ENCODE data around the gene ETV6. TPM values are rescaled to one million over a fixed set of nuclear protein-coding genes. Genes with fewer than 3 reads are reported as not detected.

The ETV6 gene
- total and polyA plus RNA-seq, 3 donors from 2014 or later = 7.8 to 20.9 (median 16.3) TPM

DNA sequence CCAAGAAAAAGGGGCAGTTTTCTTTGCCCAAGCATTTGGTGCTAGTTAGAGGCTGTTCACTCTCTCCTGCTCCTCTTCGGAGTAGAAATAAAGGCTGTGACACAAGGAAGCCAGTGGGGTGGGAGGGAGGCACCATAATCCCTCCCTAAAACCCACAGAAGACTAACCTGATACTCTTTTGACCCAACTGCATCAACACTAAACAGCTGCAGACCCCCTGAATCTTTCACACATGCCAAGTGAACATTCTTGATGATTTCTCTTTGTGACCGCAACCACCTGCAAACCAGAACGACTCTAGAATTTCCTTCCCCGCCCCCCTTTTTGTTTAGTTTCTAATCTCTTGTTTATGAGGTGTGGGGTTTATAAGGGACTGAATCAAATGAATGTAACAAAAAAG lies 245.4 kb downstream of the ETV6 start:
- WGBS, 2 donors = 77 to 85% methylated on average over 4 of the region's 4 CpGs
- intact Hi-C loops (cut with DNase I; ENCODE audit: low total_unique reads) = no loop called here
- no peaks in the 10 kb centered on the region for H3K27me3 ChIP-seq
- no peak overlapping the region for H3K27ac ChIP-seq
- H3K36me3 ChIP-seq (ENCODE audit: low read depth, missing control alignments) = no peaks in the 10 kb centered on the region
- TF ChIP-seq, protein P1, sequence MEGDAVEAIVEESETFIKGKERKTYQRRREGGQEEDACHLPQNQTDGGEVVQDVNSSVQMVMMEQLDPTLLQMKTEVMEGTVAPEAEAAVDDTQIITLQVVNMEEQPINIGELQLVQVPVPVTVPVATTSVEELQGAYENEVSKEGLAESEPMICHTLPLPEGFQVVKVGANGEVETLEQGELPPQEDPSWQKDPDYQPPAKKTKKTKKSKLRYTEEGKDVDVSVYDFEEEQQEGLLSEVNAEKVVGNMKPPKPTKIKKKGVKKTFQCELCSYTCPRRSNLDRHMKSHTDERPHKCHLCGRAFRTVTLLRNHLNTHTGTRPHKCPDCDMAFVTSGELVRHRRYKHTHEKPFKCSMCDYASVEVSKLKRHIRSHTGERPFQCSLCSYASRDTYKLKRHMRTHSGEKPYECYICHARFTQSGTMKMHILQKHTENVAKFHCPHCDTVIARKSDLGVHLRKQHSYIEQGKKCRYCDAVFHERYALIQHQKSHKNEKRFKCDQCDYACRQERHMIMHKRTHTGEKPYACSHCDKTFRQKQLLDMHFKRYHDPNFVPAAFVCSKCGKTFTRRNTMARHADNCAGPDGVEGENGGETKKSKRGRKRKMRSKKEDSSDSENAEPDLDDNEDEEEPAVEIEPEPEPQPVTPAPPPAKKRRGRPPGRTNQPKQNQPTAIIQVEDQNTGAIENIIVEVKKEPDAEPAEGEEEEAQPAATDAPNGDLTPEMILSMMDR (IDR thresholded peaks at IDR 0.05) = no peak
- TF ChIP-seq POLR2A (IDR thresholded peaks at IDR 0.05) = no peak
- H3K9me3 ChIP-seq = no peaks in the 10 kb centered on the region
- H3K4me1 ChIP-seq = peaks cover 3% of the 10 kb centered on the region
- no peak for DNase-seq
- no peak overlapping the region for H3K4me3 ChIP-seq

DNA sequence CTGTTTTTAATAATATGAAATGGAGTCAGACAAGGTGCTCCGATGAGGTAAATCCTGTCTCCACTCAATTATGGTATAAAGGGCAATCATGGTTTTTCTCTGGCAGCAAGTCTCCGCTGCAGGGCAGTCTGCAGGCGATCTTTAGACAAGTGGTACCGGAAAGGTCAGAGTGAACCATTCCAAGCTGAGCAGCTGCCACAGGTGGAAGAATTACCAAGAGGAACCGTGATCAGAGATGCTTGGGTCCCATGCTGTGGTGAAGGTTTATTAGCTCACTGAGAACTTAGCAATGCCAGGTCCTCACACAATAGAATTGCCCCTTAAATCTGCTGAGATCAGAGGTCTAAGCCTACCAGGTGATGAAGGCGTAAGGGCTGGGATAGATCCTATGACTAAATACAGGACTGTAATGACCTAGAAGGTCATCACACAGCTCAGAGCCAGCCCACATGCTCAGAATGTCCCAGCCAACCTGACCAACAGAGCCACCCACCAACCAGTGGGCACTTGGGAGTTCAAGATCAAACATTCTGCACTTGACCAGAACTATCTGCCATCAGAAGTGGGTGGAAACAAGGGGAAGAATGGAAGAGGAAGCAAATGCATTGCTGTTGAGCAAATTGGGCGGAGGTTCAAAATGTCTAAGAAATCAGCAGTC lies 246.1 kb downstream of the ETV6 start:
- Histone ChIP-seq H3K27me3 (no peaks in the 10 kb centered on the region), H3K27ac (no peak overlapping the region), H3K4me1 (peaks cover 3% of the 10 kb centered on the region), H3K4me3 (no peak overlapping the region), H3K36me3 (ENCODE audit: low read depth, missing control alignments) (no peaks in the 10 kb centered on the region), H3K9me3 (no peaks in the 10 kb centered on the region)
- WGBS, 2 donors = 89 to 96% methylated on average over 7 of the region's 7 CpGs
- intact Hi-C loops (cut with DNase I; ENCODE audit: low total_unique reads) = no loop called here
- TF ChIP-seq, protein P1 (IDR thresholded peaks at IDR 0.05) = no peak
- TF ChIP-seq POLR2A (IDR thresholded peaks at IDR 0.05) = no peak
- DNase-seq = no peak

DNA sequence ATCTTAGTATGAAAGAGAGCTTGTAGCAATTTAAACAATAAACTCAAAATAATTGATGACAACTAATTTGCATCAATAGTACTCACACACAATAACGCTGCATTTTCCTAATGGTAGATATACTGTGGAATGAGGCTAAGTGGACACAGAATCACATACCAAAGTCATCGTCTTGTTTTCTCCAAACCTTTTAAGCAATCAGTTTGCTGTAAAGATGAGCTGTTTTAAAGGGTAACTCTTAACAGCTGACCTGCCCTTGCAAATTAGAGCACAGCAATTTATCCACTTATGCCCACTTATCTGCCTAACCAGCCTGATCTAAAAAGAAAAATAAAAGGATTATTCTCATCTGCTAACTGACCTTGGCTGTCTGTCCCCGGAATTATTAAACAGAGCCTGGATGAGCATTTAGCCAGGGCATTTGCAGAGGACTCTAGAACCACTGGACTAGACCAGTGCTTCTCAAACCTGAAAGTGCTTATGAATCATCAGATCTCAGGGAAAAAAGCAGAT lies 247.0 kb downstream of the ETV6 start:
- no peak for DNase-seq
- no peaks in the 10 kb centered on the region for H3K36me3 ChIP-seq (ENCODE audit: low read depth, missing control alignments)
- 45 to 51% methylated on average over 3 of the region's 3 CpGs for WGBS, 2 donors
- intact Hi-C loops (cut with DNase I; ENCODE audit: low total_unique reads) = no loop called here
- no peak overlapping the region for H3K27ac ChIP-seq
- TF ChIP-seq, protein P1 (IDR thresholded peaks at IDR 0.05) = no peak
- no peak for TF ChIP-seq POLR2A (IDR thresholded peaks at IDR 0.05)
- H3K27me3 ChIP-seq = no peaks in the 10 kb centered on the region
- H3K9me3 ChIP-seq = no peaks in the 10 kb centered on the region
- H3K4me3 ChIP-seq = no peak overlapping the region
- H3K4me1 ChIP-seq = no peaks in the 10 kb centered on the region

DNA sequence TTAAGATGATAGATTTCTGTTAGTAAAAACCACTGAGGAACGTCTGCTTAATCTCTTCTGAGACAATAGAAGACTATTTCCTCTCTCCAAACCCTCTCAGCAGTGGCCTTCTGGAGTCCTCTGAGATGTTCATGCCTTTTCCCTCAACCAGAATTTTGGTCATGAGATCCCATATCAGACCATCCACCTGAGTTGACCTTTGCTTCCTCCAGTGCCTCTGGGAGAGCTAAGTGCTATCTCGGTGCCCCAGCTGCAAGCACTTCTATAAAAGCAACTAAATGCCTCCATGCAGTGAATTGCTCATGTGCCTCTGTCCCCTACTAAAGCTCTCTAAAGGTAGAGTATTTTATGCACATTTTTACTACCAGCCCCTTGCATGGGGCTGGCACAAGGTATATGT lies 248.4 kb downstream of the ETV6 start:
- Histone ChIP-seq H3K4me1 (no peaks in the 10 kb centered on the region), H3K27ac (no peak overlapping the region), H3K27me3 (no peaks in the 10 kb centered on the region), H3K4me3 (no peak overlapping the region), H3K36me3 (ENCODE audit: low read depth, missing control alignments) (no peaks in the 10 kb centered on the region), H3K9me3 (no peaks in the 10 kb centered on the region)
- DNase-seq = no peak
- intact Hi-C loops (cut with DNase I; ENCODE audit: low total_unique reads) = no loop called here
- TF ChIP-seq, protein P1 (IDR thresholded peaks at IDR 0.05) = no peak
- TF ChIP-seq POLR2A (IDR thresholded peaks at IDR 0.05) = no peak
- WGBS, 2 donors = 86 to 92% methylated on average over 2 of the region's 2 CpGs

Data from testis (tissue), 3 donors.